NCI-H2227 treated with DMSO at 0.1 percent for 48 hours (cell line): ENCODE measurements around the gene HMCES.
"Not testable (repeated sequence)": the region's sequence is repeated elsewhere in the genome, so short reads cannot be mapped to it uniquely, and the experiment has no call there.

ENCODE experiments used
- DNase-seq: peaks from one replicate; lab custom pipeline; 2025; lab: John Stamatoyannopoulos, UW

HMCES gene

GRCh38 chr3:129321887-129322286 lies 43.2 kb downstream of the HMCES start:
- no peak for DNase-seq

GRCh38 chr3:129323651-129324294 lies 45.1 kb downstream of the HMCES start:
- no peak for DNase-seq

- DNase-seq = no peak
These were observed 46.2 kb downstream of the HMCES start for GRCh38 chr3:129324855-129325254.

DNA sequence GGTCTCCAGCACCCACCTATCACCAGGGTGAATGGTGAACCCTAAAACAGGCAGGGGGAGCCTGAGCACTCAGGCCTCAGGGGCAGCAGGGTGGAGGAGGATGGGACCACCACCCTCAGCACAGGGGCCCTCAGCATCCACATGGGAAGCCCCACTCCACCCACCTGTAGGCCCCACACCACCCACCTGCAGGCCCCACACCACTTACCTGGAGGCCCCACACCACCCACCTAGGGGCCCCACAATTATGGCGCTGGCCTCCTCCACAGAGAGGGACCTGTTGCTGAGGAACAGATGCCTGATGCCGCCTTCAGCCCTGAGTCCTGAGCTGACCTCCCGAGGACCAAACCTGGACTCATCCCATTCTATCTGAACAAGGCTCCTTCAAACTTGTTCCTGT lies 46.7 kb downstream of the HMCES start:
- no peak for DNase-seq

- no peak for DNase-seq
These were observed 47.5 kb downstream of the HMCES start for GRCh38 chr3:129326138-129326537.

GRCh38 chr3:129326595-129326994 lies 47.9 kb downstream of the HMCES start:
- no peak for DNase-seq

- DNase-seq = no peak
These were observed 48.8 kb downstream of the HMCES start for GRCh38 chr3:129327510-129327909.

- DNase-seq = no peak
These were observed 51.2 kb downstream of the HMCES start for GRCh38 chr3:129329858-129330257.

- no peak for DNase-seq
These were observed 51.7 kb downstream of the HMCES start for GRCh38 chr3:129330409-129330808.

GRCh38 chr3:129333891-129334290 lies 55.2 kb downstream of the HMCES start:
- DNase-seq = no peak

DNA sequence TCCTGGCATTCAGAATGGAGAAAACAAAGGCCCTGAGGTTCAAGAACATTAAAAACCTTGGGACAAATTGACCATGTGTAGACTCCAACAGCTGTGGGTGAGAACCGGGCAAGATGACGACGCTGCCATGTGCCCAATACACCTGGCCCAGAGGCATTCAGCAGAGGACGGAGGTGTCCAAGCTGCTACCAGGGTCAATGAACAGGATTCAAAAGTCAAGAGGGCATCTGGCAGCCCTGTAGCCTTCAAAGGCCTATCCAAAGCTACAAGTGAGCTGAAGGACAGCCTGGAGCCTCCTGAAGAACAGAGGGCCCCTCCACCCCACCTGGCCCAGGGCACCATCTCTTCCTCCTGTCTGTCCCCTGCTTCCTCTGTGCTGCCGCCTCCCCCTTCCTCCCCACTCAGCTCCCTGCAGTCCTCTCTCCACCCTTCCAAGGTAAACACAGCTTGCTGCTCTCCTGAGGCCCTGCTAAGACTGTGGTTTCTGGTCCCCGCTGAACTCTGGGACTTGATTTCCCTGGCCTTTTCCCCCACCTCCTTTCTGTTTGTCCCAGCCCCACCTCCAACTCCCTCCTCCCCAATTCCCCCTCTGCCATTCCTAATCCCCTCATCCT lies 57.5 kb downstream of the HMCES start:
- DNase-seq = no peak

DNA sequence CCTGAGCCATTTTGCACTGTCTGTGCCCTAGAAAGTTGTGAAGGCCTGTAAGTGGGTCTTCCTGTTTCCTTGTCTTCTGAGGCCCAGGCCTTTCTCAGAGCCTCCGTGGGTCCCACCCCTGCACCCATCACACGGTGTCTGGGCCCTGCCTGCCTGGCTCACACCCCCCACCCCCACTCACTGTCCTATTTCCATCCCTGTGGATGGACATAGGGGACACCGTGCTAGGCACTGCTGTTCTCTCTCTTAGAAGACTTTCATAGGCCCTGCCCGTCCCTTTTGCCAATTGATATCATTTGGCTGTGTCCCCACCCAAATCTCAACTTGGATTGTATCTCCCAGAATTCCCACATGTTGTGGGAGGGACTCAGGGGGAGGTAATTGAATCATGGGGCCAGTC lies 59.0 kb downstream of the HMCES start:
- not testable (repeated sequence) for DNase-seq

GRCh38 chr3:129339186-129339585 lies 60.5 kb downstream of the HMCES start:
- DNase-seq = not testable (repeated sequence)

- DNase-seq = not testable (repeated sequence)
These were observed 61.2 kb downstream of the HMCES start for GRCh38 chr3:129339833-129340232.

DNA sequence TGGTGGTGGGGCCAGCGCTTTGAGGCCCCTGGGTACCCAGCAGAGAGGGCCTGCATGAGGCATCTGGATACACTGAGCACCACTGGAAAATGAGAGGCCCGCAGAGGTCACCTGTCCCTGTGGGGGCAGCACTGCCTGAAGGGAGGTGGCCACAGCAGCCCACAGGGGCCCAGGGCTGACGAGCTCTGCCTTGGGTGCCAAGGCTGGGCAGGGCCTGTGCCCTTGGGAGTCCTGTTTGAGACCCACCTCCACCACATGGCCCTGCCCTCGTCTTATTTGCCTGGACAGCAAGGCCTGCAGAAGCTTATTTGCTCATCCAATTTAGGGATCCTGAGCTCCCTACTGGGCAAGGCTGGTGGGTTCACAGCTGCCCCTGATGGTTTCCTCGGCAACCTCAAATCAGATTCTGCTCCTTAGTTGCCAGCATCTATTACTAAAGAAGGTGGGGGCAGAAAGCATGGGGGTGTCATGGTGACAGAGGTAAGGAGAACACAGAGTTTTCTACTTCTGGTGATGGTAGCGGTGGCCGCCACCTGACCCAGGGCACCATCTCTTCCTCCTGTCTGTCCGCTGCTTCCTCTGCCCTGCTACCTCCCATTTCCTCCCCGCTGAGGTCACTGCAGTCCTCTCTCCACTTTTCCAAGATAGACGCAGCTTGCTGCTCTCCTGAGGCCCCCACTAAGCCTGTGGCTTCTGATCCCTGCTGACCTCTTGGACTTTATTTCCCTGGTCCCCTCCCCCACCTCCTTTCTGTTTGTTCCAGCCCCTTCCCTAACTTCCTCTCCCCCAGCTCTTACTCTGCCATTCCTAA lies 62.9 kb downstream of the HMCES start:
- DNase-seq = no peak

- no peak for DNase-seq
These were observed 65.1 kb downstream of the HMCES start for GRCh38 chr3:129343643-129344360.

- no peak for DNase-seq
These were observed 66.0 kb downstream of the HMCES start for GRCh38 chr3:129344540-129345220.

GRCh38 chr3:129345281-129345680 lies 66.6 kb downstream of the HMCES start:
- DNase-seq = no peak

- no peak for DNase-seq
These were observed 67.3 kb downstream of the HMCES start for GRCh38 chr3:129345971-129346370.

DNA sequence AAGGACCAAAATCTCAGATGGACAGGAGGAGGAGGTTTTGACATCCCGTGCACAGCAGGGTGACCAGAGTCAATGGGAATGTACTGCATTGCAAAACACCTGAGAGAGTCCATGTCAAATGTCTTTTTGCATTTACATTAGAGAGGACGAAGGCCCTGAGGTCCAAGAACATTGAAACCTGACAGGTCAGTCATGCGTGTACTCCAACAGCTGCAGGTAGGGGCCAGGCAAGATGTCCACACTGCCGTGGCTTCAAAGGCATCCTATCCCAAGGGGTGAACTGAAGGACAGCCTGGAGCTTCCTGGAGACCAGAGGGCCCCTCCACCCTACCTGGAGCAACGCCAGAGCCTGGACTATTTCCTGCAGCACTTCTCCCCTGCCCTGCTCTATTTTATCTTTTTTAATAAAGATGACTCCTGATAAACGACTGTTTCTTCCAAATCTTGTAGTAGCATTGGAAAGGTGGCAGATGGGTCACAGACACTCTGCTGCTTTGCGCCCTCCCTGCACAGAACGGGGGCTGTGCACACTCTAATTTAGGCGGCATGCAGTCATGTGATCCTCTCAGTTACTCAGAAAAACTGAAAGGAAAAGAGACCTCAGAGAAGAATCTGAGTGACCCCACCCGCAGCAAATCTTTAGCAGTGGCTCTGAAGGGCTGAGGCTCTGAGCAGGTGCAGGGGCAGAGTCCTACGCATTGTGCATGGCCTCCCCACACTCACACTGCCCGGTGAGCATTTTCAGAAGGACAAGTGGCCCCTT lies 68.2 kb downstream of the HMCES start:
- no peak for DNase-seq

DNA sequence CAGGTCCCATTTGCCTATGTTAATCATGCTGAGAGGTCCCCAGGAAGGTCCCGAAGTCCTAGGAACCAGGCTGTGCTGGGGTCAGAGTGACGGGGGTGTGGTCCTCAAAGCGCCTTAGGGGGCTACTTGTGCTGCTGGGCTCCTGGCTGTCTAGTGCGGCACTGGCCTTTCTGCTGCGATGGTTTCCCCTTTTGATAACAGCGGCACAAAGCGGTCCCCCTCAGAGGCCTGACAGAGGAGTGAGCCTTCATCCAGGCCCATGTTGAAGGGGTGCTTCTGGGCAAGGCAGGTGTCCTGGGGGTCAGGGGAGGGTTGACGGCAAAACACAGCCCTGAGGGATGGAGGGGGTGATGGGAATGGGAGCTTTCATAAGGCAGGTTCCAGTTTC lies 68.8 kb downstream of the HMCES start:
- DNase-seq = no peak
